ENCODE measurements around the gene SPATC1L. TPM values are rescaled to one million over a fixed set of nuclear protein-coding genes. Genes with fewer than 3 reads are reported as not detected.

SPATC1L gene
- total and polyA plus RNA-seq, 2 of the 8 experiments (the other 6 are each of a cell fraction or from before 2014, with no cell fraction given), result 24.9 to 50.0 TPM

- Histone ChIP-seq H4K91ac (replicated peaks; ENCODE audit: insufficient read length, low read length) (no peak overlapping the region), H2BK5ac (ENCODE audit: low read depth, low read length) (no peak overlapping the region), H3K9me3 (ENCODE audit: insufficient read depth in 2 of 2, low read depth in 1 of 2, low read length in 1 of 2) (peaks cover 0 to 2% of the 10 kb centered on the region in 2 experiments; a peak in 1 of 4 replicates), H3K27ac (ENCODE audit: low read depth, low read length) (no peak overlapping the region), H3K36me3 (ENCODE audit: control insufficient read depth in 2 of 4, insufficient read depth in 4 of 4, low read length in 3 of 4) (no peaks in the 10 kb centered on the region), H3K4me2 (ENCODE audit: insufficient read depth in 1 of 2, low read depth in 2 of 2, low read length in 2 of 2) (no peak overlapping the region), H3K56ac (replicated peaks; ENCODE audit: insufficient read length, low read depth, low read length) (no peak overlapping the region), H3K4ac (replicated peaks; ENCODE audit: insufficient read length, low read depth, low read length) (no peak overlapping the region), H4K5ac (ENCODE audit: insufficient read length, low read depth, low read length) (no peak overlapping the region), H3K79me2 (ENCODE audit: control insufficient read depth in 1 of 2, insufficient read depth in 2 of 2, low read length in 2 of 2) (no peaks in the 10 kb centered on the region), H3K14ac (ENCODE audit: insufficient read length) (no peak overlapping the region), H3K79me1 (ENCODE audit: low read depth, low read length) (no peaks in the 10 kb centered on the region), H3K27me3 (replicated peaks in 1 of 4; ENCODE audit: control insufficient read depth in 3 of 4, extremely low read depth in 1 of 4, insufficient read depth in 3 of 4, low read length in 3 of 4) (peaks cover 0 to 22% (median 8%) of the 10 kb centered on the region in 4 experiments; a peak in 4 of 7 replicates), H2BK15ac (ENCODE audit: low read length) (no peak overlapping the region), H3K18ac (ENCODE audit: extremely low read depth, low read length) (no peak overlapping the region), H3K9ac (replicated peaks in 1 of 4; ENCODE audit: extremely low read depth in 1 of 4, low read depth in 3 of 4, low read length in 3 of 4) (no peak overlapping the region), H3K4me1 (replicated peaks in 1 of 4; ENCODE audit: control insufficient read depth in 3 of 4, insufficient read depth in 4 of 4, low read length in 3 of 4) (peaks cover 0 to 10% (median 0%) of the 10 kb centered on the region in 4 experiments; a peak in 3 of 7 replicates), H2BK20ac (ENCODE audit: low read length) (no peak overlapping the region), H3K23me2 (ENCODE audit: low read depth, low read length) (peaks cover 4% of the 10 kb centered on the region; the same call in 1 of the 2 replicates), H2BK12ac (ENCODE audit: low read depth, low read length) (no peak overlapping the region), H4K8ac (ENCODE audit: extremely low read depth, insufficient read depth, low read length) (no peak overlapping the region), H2BK120ac (replicated peaks; ENCODE audit: low read depth, low read length) (no peak overlapping the region), H4K20me1 (replicated peaks in 1 of 2; ENCODE audit: control insufficient read depth in 1 of 2, insufficient read depth in 2 of 2, low read length in 2 of 2) (no peaks in the 10 kb centered on the region), H3K4me3 (ENCODE audit: extremely low read depth in 1 of 4, insufficient read depth in 2 of 4, low read depth in 3 of 4, low read length in 4 of 4) (no peak overlapping the region), H2AFZ (ENCODE audit: low read length) (no peak overlapping the region), H2AK5ac (ENCODE audit: low read depth, low read length) (no peak overlapping the region), H3K23ac (ENCODE audit: insufficient read length) (no peak overlapping the region)
- no peak for FAIRE-seq
- DNase-seq (ENCODE audit: low read depth in 1 of 2, low spot score in 2 of 2), result no peak
- CTCF ChIA-PET (ENCODE audit: partially characterized antibody), result interaction anchor here (0.7 to 1.9 kb wide), 3 partner anchors 9 to 15 kb away, joined by 4 to 6 read pairs (median 5); no protein-coding TSS in a partner anchor
- WGBS, 2 experiments (ENCODE audit: extremely low coverage in 1 of 2, insufficient coverage in 1 of 2, insufficient read length in 1 of 2, insufficient replicate concordance in 2 of 2, low coverage in 1 of 2, low lambda C conversion rate in 2 of 2, missing lambda C conversion rate in 1 of 2), result 93% methylated on average over 6 of the region's 7 CpGs; no CpG with 5 or more reads in 1 of the 2 experiments
- POLR2A ChIA-PET (ENCODE audit: partially characterized antibody), result interaction anchor here (0.6 kb wide), 2 partner anchors 16 to 46 kb away, joined by 3 read pairs; no protein-coding TSS in a partner anchor
- TF ChIP-seq POLR2AphosphoS5 (IDR thresholded peaks at IDR 0.05; ENCODE audit: low read depth, low read length) (no peak), SUZ12 (IDR thresholded peaks at IDR 0.05; ENCODE audit: low read length) (no peak), HDAC2 (IDR thresholded peaks at IDR 0.05; ENCODE audit: borderline replicate concordance in 1 of 2, low read depth in 2 of 2, low read length in 2 of 2) (no peak), SP1 (IDR thresholded peaks at IDR 0.05; ENCODE audit: low read depth, low read length) (no peak), SIRT6 (IDR thresholded peaks at IDR 0.05; ENCODE audit: low read length) (no peak), EZH2 (IDR thresholded peaks at IDR 0.05; ENCODE audit: low read depth, low read length, severe bottlenecking) (no peak), CBX8 (IDR thresholded peaks at IDR 0.05; ENCODE audit: borderline replicate concordance, low read depth, low read length) (no peak), ATF2 (IDR thresholded peaks at IDR 0.05; ENCODE audit: low read length) (no peak)
Observed at GRCh38 chr21:46137908-46138307, 46.4 kb downstream of the SPATC1L start.
